GM21423 (cell line): Measurements from ENCODE around the gene KIAA1671.
"Not testable (repeated sequence)": the region's sequence is repeated elsewhere in the genome, so short reads cannot be mapped to it uniquely, and the experiment has no call there.

ENCODE experiments used
- ATAC-seq: cut with Tn5 transposase; IDR thresholded peaks from one replicate; pipeline ENCODE4 v1.9.1; 2021; ENCODE audit warnings: mild to moderate bottlenecking, moderate library complexity; ENCODE audit not compliant: unreplicated experiment

The KIAA1671 gene

GRCh38 chr22:25212337-25212736 lies 259.8 kb downstream of the KIAA1671 start:
- ATAC-seq, result no peak

GRCh38 chr22:25213221-25213620 lies 260.7 kb downstream of the KIAA1671 start:
- no peak for ATAC-seq

- ATAC-seq, result no peak
Measured at GRCh38 chr22:25216230-25216629, 263.7 kb downstream of the KIAA1671 start.

GRCh38 chr22:25219211-25219689 lies 266.7 kb downstream of the KIAA1671 start, which contains the start of gene CRYBB2:
TSS of gene CRYBB2 (plus strand) at chr22:25219639. CDS start at chr22:25221430, 1,791 bp downstream.
- ATAC-seq, result no peak

GRCh38 chr22:25219948-25220442 lies 267.5 kb downstream of the KIAA1671 start:
- ATAC-seq, result no peak

GRCh38 chr22:25221790-25222189 lies 269.3 kb downstream of the KIAA1671 start:
- no peak for ATAC-seq

- no peak for ATAC-seq
Measured at GRCh38 chr22:25223269-25223850, 270.8 kb downstream of the KIAA1671 start.

- ATAC-seq, result no peak
Measured at GRCh38 chr22:25228822-25229221, 276.3 kb downstream of the KIAA1671 start.

- not testable (repeated sequence) for ATAC-seq
Measured at GRCh38 chr22:25230760-25231159, 278.2 kb downstream of the KIAA1671 start.

- ATAC-seq, result no peak
Measured at GRCh38 chr22:25232301-25232700, 279.8 kb downstream of the KIAA1671 start.

- ATAC-seq, result not testable (repeated sequence)
Measured at GRCh38 chr22:25233706-25234105, 281.2 kb downstream of the KIAA1671 start.

GRCh38 chr22:25235547-25236290 lies 283.2 kb downstream of the KIAA1671 start:
- no peak for ATAC-seq

- ATAC-seq, result no peak
Measured at GRCh38 chr22:25236417-25236816, 283.9 kb downstream of the KIAA1671 start.

- no peak for ATAC-seq
Measured at GRCh38 chr22:25237503-25237902, 285.0 kb downstream of the KIAA1671 start.

GRCh38 chr22:25238058-25238457 lies 285.5 kb downstream of the KIAA1671 start:
- ATAC-seq, result not testable (repeated sequence)
